Ammon's horn (tissue), 1 donor: ENCODE measurements around the gene TRIM45.
"Not testable (repeated sequence)": the region's sequence is repeated elsewhere in the genome, so short reads cannot be mapped to it uniquely, and the experiment has no call there.

Experiments used
- DNase-seq: peaks from one replicate; pipeline ENCODE4 v3.0.0-alpha.2; 2016; ENCODE audit warnings: low spot score

TRIM45 gene

DNA sequence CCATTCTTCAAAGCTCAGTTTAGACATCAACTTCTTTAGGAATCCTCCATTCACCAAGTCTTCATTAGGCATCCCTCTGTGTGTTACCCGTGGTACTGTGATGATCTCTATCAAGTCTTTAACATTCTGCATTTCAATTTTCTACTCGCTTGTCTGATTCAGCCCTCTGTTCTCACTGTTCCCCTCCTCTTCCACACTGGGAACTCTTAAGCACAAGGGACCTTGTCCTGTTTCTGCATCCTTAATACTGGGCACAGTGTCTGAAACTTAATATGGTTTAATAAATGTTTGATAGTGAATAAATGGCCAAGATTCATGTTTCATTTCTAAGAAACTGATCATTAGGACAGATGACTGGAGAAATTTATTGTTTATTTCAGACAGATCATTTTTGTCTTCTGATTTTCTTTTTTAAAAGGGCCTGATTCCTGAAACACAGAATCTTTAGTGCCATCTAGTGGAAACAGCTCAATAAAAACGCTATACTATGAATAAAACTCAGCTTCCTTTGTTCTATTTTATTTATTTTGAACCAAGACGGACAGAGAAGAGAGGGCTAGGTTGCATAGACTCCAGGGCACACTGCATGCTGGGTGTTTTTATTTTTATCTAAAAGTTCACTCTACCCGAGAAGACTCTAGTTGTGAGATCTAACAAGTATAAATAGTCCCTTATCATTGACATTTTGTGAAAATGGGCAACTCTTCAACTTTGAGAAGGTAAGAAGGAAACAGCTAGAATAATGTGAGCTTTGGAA, 7.0 kb upstream of the TRIM45 start:
- DNase-seq: peak; percentile 35

GRCh38 chr1:117127795-117128194, 6.2 kb upstream of the TRIM45 start:
- no peak for DNase-seq

- DNase-seq: no peak
Measured at GRCh38 chr1:117124661-117125060, 3.1 kb upstream of the TRIM45 start.

GRCh38 chr1:117123274-117123673, 1.7 kb upstream of the TRIM45 start:
- DNase-seq: no peak

GRCh38 chr1:117122330-117123025, 929 bp upstream of the TRIM45 start:
- DNase-seq: no peak

DNA sequence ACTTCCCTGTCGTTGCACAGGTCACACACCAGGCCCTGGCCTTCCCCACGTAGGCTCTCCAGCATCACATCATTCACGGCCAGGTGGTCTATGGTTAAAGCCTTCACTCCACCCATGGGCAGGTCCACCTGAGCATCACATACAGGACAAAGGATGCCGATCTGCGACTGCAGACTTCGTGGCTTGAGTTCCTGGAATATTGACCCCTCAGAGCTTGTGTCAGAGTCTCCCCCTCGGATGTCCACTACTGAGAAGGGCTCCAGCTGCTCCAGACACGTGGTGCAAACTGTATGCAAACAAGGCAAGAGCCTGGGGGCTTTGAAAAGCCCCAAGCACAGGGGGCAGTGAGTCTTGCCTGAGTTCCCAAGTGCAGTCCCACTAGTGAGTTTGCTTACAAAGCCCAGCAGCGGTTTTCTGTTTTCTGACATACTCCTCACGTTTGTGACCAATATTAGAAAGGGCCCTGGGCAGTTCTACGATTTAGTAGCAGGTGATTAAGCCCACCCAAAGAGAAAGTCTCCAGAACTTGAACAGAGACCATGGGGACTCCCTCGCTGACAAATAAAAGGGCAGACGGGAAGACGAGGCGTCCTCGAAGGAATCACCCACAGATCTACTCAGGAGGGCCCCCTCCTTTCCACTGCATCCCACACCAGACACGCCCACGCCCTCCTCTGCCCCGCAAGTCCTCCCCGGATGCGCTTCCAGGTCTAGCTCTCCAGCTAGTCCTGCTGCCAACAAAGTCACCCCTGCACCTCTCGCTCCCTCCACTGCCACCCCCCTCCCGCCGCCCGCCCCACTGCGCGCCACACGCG, 568 bp downstream of the TRIM45 start:
- no peak for DNase-seq

DNA sequence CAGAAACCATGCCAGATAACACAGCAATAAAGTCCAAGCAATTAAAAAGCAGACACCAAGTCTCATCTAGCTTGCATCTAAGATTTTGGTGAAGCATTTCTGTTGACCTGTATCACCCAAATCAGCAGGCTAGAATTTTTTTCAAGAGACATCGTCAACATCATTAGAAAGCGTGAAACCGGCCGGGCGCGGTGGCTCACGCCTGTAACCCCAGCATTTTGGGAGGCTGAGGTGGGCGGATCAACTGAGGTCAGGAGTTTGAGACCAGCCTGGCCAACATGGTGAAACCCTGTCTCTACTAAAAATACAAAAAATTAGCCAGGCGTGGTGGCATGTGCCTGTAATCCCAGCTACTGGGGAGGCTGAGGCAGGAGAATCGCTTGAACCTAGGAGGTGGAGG, 2.4 kb downstream of the TRIM45 start:
- DNase-seq: not testable (repeated sequence)

- DNase-seq: no peak
Measured at GRCh38 chr1:117118137-117118536, 3.4 kb downstream of the TRIM45 start.

- no peak for DNase-seq
Measured at GRCh38 chr1:117117697-117118096, 3.9 kb downstream of the TRIM45 start.

DNA sequence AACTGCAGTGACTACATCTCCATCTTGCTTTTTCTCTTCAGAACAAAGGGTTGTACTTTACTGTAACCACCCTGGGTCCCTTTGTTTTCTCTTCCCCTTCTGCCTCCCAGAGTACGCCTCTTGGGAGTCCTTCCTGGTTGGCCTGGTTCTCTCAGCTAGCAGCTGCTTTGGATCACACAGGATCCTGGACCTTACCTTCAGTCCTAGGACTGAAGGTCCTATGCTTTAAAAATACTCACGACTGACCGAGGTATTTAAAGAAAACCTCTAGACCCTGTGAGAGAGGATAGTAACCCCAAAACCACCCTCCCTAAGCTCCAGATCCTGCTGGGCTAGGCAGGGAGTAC, 4.8 kb downstream of the TRIM45 start:
- DNase-seq: no peak

GRCh38 chr1:117116090-117116783, 5.3 kb downstream of the TRIM45 start:
- no peak for DNase-seq

- no peak for DNase-seq
Measured at GRCh38 chr1:117114877-117115276, 6.7 kb downstream of the TRIM45 start.

DNA sequence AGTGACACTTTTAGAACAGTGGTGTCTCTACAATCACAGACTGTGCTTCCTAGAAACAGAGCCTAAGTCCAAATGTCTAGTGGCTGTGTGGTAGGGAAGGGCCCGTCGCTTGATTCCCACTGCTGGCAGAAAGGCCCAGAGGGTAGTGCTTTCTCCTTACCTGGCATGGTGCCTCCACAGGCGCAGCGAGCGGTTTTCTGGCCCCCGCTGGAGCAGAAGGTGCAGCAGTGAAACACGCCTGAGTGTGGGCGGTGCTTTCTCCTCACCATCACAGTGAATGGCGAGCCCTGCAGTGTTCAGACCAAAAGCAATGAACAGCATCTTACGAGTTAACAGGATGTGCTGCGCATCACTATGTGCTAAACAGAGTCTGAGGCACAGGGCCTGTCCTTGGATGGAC, 8.3 kb downstream of the TRIM45 start:
- peak; percentile 49 for DNase-seq

- DNase-seq: no peak
Measured at GRCh38 chr1:117112047-117112717, 9.4 kb downstream of the TRIM45 start.

- DNase-seq: no peak
Measured at GRCh38 chr1:117110774-117111173, 10.8 kb downstream of the TRIM45 start.

GRCh38 chr1:117107364-117107763, 14.2 kb downstream of the TRIM45 start:
- DNase-seq: no peak

DNA sequence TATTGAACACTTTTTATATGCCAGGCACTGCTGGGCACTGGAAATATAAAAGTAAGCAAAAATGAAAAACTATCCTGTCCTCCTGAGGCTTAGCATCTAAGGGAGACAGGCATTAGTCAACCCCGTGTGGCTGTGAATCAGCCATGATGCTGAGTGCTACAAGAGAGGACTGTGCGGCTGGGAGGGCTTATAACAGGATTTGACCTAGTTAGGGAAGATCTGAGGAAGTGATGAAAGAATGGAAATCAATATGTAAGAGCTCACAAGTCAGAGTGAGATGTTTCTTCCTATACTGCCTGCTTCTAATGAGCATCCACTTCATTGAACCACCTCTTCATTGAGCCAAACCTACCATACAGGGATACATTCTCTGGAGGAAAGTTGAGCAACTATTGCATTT, 15.1 kb downstream of the TRIM45 start:
- DNase-seq: no peak

DNA sequence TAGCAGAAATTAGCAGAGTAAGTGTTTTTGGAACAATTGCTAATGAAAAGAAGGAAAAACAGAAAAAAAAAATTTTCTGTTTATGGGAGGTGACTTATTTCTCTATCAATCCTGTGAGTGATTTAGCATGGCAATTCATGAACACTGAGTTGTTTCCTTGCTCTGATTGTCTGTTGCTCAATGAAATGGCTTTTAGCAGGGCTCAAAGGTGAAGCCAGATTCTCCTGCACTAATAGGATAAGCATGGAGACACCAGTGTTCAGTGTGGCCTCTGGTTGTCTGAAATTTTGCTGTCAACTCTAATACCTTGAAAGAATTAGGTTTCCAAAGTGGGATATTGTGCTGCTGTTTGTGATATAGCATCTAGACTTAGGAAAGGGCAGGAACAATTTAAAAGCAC, 15.8 kb downstream of the TRIM45 start:
- no peak for DNase-seq

GRCh38 chr1:117104986-117105385, 16.6 kb downstream of the TRIM45 start:
- DNase-seq: no peak

DNA sequence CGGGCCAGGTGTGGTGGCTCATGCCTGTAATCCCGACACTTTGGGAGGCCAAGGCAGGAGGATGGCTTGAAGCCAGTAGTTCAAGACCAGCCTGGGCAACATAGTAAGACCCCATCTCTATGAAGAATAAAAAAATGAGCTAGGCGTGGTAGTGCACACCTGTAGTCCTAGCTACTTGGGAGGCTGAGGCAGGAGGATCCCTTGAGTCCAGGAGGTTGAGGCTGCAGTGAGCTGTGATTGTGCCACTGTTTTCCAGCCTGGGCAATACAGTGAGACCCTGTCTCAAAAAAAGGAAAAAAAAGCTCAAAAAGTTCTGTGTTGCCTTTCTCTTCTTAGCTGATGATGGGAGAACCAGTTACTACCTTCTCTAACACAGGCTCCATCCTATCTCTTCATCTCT, 19.7 kb downstream of the TRIM45 start:
- DNase-seq: not testable (repeated sequence)

DNA sequence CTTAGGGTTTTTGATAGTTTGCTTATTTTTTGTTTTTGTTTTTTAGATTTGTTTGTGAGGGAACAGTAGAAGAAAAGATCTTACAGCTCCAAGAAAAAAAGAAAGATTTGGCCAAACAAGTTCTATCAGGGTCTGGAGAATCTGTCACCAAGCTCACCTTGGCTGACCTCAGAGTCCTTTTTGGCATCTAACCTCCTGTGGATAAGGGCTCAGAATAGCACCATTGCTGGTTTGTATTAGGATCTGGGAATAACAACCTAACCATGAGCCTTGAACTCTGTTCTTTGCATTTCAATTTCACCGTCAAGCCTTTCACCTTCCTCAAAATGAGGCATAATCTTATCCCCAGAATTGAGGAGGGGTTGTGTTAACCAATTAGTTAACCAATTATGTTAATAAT, 20.2 kb downstream of the TRIM45 start:
- no peak for DNase-seq
